GM19099 (cell line): ENCODE measurements around the gene CRYBB3.

Source experiments
- POLR2A ChIP-seq: IDR thresholded peaks from 3 replicates; pipeline ENCODE4 v1.6.1; 2011; ENCODE audit warnings: low read depth; ENCODE audit not compliant: insufficient read length; ENCODE audit errors: extremely low read depth

CRYBB3 gene

DNA sequence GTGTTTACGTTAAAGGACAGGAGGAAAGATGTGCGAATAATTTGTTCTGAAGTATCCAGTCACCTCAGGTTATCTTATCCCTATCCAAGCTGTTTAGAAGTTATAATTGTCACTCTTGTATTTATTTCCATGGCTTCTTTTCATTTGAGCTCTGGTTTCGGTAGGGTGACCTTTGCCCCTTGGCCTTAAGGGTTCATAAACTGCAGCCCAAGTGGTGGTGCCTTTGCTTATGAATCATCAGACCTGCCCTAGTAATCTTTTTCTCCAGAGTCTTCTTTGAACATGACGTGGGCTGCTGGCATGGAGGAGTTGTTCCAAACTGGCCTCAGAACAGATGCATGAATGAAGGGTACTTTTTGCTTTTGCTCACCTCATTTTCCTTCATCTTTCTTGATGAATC is 6.5 kb upstream of the CRYBB3 start:
- no peak for TF ChIP-seq POLR2A

DNA sequence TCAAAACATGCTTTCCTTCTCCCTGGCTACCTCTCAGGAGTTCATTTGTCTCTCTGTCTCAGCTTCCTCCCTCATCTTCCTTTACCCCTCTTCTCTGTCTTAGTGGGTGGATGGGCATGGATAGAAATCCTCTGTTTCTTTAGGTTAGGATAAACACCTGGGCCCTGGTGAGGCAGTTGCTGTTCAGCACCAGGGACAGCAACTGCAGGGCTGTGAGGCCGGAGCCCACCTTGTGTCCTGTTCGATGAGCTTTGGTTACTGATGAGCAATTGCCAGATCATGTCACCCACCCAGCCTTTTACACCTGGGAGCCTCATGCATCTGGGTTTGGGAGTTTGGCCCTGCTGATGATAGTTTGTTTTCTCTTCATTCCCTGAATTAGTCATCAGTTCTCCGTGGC is 6.1 kb upstream of the CRYBB3 start:
- no peak for TF ChIP-seq POLR2A

DNA sequence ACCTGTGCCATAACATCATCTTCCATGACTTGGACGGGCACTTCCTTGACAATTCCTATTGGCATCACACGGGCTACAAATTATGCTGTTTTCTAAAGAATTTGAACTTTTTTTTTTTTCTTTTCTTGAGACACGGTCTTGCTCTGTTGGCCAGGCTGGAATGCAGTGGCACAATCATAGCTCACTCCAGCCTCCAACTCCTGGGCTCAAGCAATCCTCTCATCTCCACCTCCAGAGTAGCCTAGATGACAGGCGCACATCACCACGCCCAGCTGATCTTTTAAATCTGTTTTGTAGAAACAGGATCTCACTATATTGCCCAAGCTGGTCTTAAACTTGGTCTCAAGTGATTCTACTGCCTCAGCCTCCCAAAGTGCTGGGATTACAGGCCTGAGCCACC is 3.3 kb upstream of the CRYBB3 start:
- TF ChIP-seq POLR2A: no peak

DNA sequence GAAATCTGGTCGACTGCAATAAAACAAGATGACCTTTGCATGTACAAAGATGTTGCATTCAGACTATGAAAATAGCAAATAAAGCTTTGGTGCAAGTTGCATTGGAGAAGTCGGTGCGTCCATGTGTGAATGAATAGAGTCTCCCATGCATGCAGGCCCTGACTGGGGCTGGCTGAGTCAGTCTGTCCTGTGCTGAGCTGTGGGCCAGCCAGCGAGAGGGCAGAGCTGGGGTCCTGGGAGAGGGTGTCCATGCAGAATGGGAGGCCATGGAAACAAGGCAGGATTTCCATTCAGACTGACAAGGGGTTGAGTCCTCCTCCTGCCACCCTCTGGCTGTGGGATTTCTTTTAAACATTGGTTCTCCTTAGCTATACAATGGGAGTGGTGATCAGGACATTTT is 2.3 kb upstream of the CRYBB3 start:
- no peak for TF ChIP-seq POLR2A

DNA sequence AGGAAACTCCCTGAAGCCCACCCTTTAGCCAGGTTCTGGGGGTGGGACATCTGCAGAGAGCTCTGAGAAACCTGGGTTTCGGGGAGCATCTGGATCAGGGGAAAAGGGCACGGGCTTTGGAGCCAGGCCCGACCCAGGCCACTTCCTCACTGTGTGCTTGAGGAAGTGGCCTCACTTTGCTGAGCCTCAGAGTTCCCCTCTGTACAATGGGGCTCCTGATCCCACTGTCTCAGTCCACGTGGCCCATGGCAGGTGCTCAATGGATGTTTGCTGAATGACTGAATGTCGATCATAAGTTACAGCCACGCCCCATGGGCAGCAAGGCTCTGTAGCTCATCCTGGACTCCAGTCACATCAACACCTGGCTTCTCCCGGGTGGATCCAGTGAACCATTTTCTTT is 1.3 kb downstream of the CRYBB3 start:
- TF ChIP-seq POLR2A: no peak

DNA sequence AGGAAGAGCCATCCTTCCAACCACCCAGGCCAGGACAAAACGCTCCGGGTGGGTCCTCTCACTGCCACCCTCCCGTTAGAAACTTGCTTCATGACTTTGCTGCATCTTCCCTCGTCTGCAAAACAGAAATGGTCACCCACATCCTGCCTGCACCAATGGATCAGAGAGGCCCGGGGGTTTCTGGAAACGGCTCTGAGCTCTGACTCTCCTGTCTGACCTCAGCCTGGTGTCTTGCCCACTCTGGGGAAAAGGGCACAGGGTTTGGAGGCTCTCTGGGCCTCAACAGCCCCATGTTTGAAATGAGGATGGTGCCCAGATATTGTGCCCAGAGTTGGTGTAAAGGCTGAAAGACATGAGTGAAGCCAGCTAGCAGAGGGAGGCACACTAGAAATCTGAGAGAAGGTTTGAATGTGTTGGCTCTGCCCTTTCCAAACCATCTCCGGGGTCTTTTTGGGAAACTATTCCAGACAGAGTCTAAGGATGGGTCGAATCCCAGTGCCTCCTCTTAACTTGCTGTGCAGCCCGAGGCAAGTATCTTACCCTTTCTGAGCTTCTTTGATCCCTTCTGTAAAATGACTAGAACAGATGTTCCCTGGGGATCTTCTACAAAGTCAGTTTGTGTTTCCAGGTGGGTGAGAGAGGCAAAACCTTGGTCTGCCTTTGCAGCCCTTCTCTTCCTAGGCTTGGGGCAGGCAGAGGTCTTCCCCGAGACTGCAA is 2.1 kb downstream of the CRYBB3 start:
- TF ChIP-seq POLR2A: no peak

DNA sequence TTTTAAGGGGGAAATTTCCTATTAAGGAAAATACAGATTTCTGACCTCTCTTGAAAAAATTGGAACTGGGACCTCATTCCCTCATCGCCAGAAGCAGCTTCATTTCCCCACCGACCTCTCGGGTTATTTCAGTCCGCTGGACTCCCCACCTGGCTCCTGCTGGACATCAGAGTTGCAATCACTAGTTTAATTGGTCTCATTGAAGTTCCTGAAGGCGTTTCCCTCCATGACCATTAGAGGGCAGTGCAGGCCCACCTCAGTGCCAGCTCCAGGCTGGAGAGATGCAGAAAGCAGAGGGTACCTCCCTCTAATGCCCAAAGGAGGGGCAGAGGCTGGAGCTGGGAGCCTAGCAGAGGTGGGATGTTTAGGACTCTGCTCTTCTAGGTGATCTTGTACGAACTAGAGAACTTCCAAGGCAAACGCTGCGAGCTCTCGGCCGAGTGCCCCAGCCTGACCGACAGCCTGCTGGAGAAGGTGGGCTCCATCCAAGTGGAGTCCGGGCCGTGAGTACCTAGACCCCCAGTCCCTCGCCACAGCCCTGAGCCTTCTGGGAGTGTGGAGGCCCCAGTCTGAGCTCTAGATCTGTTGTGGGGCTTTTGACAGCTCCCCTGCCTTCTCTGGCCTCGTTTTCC is 2.7 kb downstream of the CRYBB3 start:
- TF ChIP-seq POLR2A: no peak

DNA sequence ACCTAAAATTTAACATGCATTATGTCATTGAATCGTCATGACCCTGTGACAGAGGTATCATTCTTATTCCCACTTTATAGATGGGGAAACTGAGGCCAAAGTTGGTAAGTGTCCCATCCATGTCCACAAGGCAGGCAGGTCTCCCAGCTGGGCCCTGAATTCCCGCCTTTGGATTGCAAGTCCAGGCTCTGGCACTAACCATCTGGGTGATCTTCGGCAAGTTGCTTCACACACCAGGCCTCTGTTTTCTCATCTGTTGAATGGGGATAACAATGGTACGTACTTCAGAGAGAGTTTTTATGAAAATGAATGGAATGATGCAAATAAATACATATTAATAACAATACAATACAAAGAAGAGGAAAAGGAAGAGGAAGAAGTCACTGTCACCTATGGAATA is 3.4 kb downstream of the CRYBB3 start:
- TF ChIP-seq POLR2A: no peak

DNA sequence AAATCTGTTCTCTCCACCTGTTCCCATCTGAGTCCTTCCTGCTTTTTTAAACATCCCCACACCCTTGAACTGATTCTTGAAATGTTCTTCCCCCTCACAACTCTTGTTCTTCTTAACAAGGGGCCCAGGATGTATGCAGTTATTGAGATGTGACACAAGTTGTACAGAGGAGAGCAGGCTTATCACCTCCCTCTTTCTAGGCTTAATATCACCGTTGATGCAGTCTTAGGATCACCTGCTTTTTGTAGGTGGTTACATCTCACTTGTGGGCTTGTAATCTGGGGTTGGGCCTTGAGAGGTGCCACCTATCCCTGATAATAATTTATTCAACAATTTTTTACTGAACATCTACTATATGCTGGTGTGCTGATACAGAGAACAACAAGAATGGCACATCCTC is 6.2 kb downstream of the CRYBB3 start:
- no peak for TF ChIP-seq POLR2A

DNA sequence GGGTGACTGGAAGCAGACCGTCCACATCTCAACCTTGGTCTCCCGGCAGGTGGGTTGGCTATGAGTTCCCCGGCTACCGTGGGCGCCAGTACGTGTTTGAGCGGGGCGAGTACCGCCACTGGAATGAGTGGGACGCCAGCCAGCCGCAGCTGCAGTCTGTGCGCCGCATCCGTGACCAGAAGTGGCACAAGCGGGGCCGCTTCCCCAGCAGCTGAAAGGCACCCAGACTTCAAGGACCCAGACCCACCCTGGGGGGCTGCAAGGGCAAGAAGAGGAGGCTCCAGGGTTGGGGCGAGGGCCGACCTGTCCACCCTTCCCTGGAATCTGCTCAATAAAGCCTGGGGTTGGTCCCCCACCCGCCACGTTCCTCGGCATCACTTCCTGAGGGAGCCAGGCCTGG is 7.3 kb downstream of the CRYBB3 start:
- TF ChIP-seq POLR2A: no peak

DNA sequence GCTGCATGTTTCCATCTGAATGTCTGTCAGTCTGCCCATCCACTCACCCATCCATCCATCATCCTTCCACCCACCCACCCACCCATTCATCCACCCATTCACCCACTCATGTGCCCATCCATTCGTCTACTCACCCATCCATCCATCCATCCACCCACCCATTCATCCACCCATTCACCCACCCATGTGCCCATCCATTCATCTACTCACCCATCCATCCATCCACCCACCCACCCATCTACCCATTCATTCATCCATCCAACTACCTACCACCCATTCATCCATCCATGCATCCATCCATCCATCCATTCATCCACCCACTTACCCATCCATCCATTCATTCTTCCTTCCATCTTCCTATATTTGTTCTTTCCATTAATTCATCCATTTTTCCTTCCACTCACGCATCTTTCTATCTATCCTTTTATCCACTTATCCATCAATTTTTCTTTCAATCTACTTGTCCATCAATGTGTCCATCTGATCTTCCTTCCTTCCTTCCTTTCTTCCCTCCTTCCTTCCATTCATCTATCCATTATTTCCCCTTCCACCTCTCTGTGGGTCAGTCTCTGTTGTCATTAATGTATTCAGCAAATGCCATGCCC is 8.0 kb downstream of the CRYBB3 start:
- no peak for TF ChIP-seq POLR2A

DNA sequence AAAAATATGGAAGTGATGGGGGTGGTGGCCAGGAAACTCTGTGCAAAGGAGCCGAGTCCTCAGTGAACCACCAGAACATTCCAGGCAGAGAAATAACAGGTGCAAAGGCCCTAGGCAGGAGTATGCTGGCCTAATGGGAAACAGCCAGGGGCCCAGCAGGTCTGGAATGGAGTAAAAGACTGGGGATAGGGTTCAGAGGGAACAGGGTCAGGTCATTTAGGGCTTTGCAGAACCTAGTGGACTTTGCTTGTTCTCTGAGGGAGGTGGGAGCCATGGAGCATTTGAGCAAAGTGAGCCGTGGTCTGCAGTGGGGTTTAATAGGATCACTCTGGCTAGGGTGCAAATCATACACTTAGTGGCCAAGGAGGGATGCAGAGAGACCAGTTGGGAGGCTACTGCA is 8.7 kb downstream of the CRYBB3 start:
- TF ChIP-seq POLR2A: no peak

DNA sequence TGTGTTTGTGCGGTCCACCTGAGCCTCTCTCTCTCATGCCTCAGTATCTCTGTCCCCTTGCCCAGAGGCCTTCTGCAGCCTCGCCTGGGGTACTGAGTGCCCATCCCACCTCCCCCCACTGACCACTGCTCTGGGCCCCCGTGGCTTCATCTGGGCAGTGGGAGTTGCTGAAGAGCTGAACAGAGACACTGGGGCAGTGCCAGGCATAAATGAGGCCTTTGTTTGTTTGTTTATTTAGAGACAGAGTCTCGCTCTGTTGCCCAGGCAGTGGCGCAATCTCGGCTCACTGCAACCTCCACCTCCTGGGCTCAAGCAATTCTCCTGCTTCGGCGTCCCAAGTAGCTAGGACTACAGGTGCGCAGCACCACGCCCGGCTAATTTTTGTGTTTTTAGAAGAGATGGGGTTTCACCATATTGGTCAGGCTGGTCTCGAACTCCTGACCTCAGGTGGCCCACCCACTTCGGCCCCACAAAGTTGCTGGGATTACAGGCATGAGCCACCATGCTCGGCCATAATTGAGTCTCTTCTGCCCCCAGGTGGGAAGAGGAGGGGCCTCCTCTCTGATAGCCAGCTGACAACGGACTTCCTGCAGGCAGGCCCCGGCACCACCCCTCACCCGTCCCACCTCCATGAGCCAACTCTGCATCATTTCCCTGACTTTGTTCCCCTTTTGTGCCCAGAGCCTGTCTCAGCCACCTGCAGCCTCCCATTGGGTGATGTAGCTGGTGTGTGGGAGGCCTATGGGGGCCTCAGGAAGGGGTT is 9.3 kb downstream of the CRYBB3 start:
- TF ChIP-seq POLR2A: no peak

DNA sequence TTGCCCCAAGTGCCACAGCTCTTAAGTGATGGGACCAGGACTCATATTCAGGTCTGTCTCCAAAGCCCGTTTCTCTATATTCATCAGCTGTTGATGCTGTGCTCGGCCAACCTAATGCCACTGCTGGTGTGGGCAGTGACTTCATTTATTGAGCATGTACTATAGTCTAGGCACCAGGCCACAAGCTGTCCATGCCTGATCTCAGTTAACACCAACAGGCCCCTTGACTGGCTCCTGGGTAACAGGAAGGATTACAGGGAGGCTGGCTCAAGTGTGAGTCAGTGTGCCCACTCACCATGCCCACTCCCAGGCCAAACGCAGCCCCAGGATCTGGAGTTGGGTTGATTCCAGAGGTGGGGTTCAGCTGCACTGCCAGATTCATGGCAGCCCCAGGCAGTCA is 11.1 kb downstream of the CRYBB3 start:
- TF ChIP-seq POLR2A: no peak

DNA sequence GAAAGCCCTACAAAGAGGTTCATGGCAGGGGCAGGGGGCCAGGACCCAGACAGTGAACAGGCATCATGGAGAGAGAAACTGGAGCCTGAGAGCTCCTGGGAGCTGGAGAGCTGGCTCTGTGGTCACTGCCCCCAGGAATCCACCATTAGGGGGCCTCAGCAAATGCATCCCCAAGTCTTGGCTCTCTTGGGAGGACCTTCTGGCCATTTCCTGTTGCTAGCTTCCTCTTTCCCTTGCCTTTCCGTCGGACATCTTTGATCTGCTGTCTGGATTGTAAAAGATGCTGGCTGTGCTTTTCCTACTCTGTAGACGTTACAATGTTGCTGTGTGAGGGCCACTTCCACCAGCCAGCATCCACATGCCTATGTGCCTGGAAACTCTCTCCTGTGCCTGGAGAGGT is 12.7 kb downstream of the CRYBB3 start:
- TF ChIP-seq POLR2A: no peak

DNA sequence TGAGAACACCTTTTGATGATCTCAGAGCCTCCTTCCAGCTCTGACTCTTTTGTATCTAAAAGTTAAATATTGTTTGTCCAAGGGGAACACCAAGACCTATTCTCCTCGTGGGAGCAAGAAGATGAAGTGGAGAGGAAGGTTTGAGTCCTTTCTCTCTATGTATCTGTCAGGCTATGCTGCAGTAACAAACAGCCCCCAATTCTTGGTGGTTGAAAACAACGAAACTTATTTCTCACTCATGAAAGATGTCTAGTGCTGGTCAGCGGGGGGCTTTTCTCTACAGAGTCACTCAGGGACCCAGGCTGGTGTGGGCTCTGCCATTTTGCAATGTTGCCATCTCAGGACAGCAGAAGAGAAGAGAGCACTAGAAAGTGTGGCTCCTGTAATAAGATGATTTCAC is 13.6 kb downstream of the CRYBB3 start:
- no peak for TF ChIP-seq POLR2A
